GM12878 (cell line): ENCODE measurements around the gene DERA. TPM values are rescaled to one million over a fixed set of nuclear protein-coding genes. Genes with fewer than 3 reads are reported as not detected.
A peak's percentile ranks its signal among the peaks of the same experiment; 100 is the strongest.

Experiments
- ATAC-seq: fragments of 200-7000 bp; cut with Tn5 transposase; 3 replicates; pipeline ENCODE4 v1.9.1; 2020; ENCODE audit warnings: mild to moderate bottlenecking, moderate library complexity
- BruUV-seq: library from RNA; stranded (reverse); fragments of 400-500 nt; replicated peaks from 2 replicates; lab custom pipeline; 2021; lab: Mats Ljungman, UMichigan
- CTCF ChIA-PET: fragments of 300-600 bp; sonication (Branson Sonifier 250); formaldehyde crosslinking; extraction: SDS; loops from one replicate; lab custom pipeline; 2021; ENCODE audit warnings: inconsistent platforms; lab: Yijun Ruan, JAX
- POLR2A ChIA-PET: fragments of 350-600 bp; formaldehyde crosslinking; extraction: SDS; loops from one replicate; lab custom pipeline; 2021; ENCODE audit warnings: inconsistent platforms; lab: Charles Lee
- RAD21 ChIA-PET: fragments of 300-600 bp; sonication (Branson Sonifier 250); formaldehyde crosslinking; loops from one replicate; lab custom pipeline; 2023; ENCODE audit warnings: antibody characterized with exemption; ENCODE audit not compliant: unreplicated experiment; lab: Charles Lee
- SMC1A ChIA-PET: fragments of 300-600 bp; sonication (Branson Sonifier 250); formaldehyde crosslinking; loops from one replicate; lab custom pipeline; 2023; ENCODE audit not compliant: unreplicated experiment, uncharacterized antibody; lab: Charles Lee
- DNase-seq: peaks from one replicate; pipeline ENCODE4 v3.0.0-alpha.2; 2011; ENCODE audit warnings: low read depth, low spot score
- FAIRE-seq: peaks from 3 replicates; lab custom pipeline; 2011; peaks lifted over from hg19 to GRCh38; lab: Jason Lieb, UNC
- H2AFZ ChIP-seq: 2 replicates; pipeline ENCODE4 v1.6.0; 2011; ENCODE audit warnings: low read depth, low read length, control low read depth; ENCODE audit not compliant: control insufficient read depth
- H3K27ac ChIP-seq: 2 replicates; pipeline ENCODE4 v1.5.1; 2011; ENCODE audit warnings: control low read depth; ENCODE audit not compliant: control insufficient read depth, insufficient read depth
- H3K27me3 ChIP-seq, 2 experiments: replicated peaks in 1 of 2; 2 replicates each; pipeline versions ENCODE4 v1.6.0 to v1.6.1; 2011; ENCODE audit warnings: low read length in 1 of 2; ENCODE audit not compliant: control insufficient read depth in 2 of 2, insufficient read depth in 2 of 2
- H3K36me3 ChIP-seq, 2 experiments: 2 replicates each; pipeline ENCODE4 v1.5.1; 2011; ENCODE audit warnings: low read length in 1 of 2; ENCODE audit not compliant: control insufficient read depth in 2 of 2, insufficient read depth in 2 of 2
- H3K4me1 ChIP-seq: 2 replicates; pipeline ENCODE4 v1.6.1; 2011; ENCODE audit warnings: mild to moderate bottlenecking, low read length, moderate library complexity, mixed read lengths; ENCODE audit not compliant: control insufficient read depth, insufficient read depth
- H3K4me2 ChIP-seq: 2 replicates; pipeline ENCODE4 v1.6.0; 2011; ENCODE audit warnings: control low read depth; ENCODE audit not compliant: control insufficient read depth, insufficient read depth
- H3K4me3 ChIP-seq: fragments of 200-600 bp; sonication (generic); 2 replicates; pipeline ENCODE4 v1.5.1; 2016
- H3K79me2 ChIP-seq: 2 replicates; pipeline ENCODE4 v1.6.0; 2011; ENCODE audit warnings: low read length; ENCODE audit not compliant: control insufficient read depth, insufficient read depth
- H3K9ac ChIP-seq: 2 replicates; pipeline ENCODE4 v1.8.0; 2011; ENCODE audit warnings: low read length, control low read depth, mixed read lengths; ENCODE audit not compliant: control insufficient read depth, insufficient read depth
- H3K9me3 ChIP-seq: replicated peaks from 3 replicates; pipeline ENCODE4 v1.5.1; 2011; ENCODE audit warnings: mild to moderate bottlenecking, low read length; ENCODE audit not compliant: control insufficient read depth, insufficient read depth
- H4K20me1 ChIP-seq: 2 replicates; pipeline ENCODE4 v1.6.0; 2011; ENCODE audit not compliant: control insufficient read depth, insufficient read depth
- BCL3 ChIP-seq: IDR thresholded peaks from 2 replicates; pipeline ENCODE4 v1.6.1; 2011; ENCODE audit warnings: borderline replicate concordance, low read depth, mild to moderate bottlenecking, moderate library complexity, low read length; ENCODE audit not compliant: insufficient read depth, poor library complexity, severe bottlenecking
- CBX5 ChIP-seq: sonication (generic); IDR thresholded peaks from 2 replicates; pipeline ENCODE4 v1.6.1; 2016; ENCODE audit warnings: low read depth, moderate library complexity, mild to moderate bottlenecking, inconsistent platforms
- CTCF ChIP-seq, 3 experiments: IDR thresholded peaks in 2 of 3; conservative IDR thresholded peaks in 1 of 3; 2 replicates each; pipeline ENCODE4 v1.5.1; 2011; ENCODE audit warnings: low read depth in 3 of 3, low read length in 3 of 3, mild to moderate bottlenecking in 3 of 3, control low read depth in 2 of 3, moderate library complexity in 2 of 3, inconsistent platforms in 1 of 3, mixed read lengths in 1 of 3; ENCODE audit not compliant: control insufficient read depth in 2 of 3, insufficient read depth in 1 of 3; ENCODE audit errors: extremely low read depth in 1 of 3
- DPF2 ChIP-seq: fragments of 450-650 bp; IDR thresholded peaks from 2 replicates; pipeline ENCODE4 v1.6.1; 2017; ENCODE audit warnings: mild to moderate bottlenecking
- HDAC6 ChIP-seq: fragments of 200-600 bp; sonication (generic); IDR thresholded peaks from one replicate; pipeline ENCODE4 v1.8.0; 2017; ENCODE audit warnings: antibody characterized with exemption; ENCODE audit not compliant: unreplicated experiment
- NFXL1 ChIP-seq: fragments of 450-650 bp; IDR thresholded peaks from 2 replicates; pipeline ENCODE4 v1.6.1; 2017; ENCODE audit warnings: antibody characterized with exemption, mild to moderate bottlenecking, borderline replicate concordance
- PKNOX1 ChIP-seq: fragments of 450-650 bp; IDR thresholded peaks from 2 replicates; pipeline ENCODE4 v1.6.1; 2016; ENCODE audit warnings: mild to moderate bottlenecking
- RB1 ChIP-seq: fragments of 450-650 bp; formaldehyde crosslinking; IDR thresholded peaks from 2 replicates; pipeline ENCODE4 v1.6.1; 2017; ENCODE audit warnings: mild to moderate bottlenecking, borderline replicate concordance
- RCOR1 ChIP-seq: conservative IDR thresholded peaks from 2 replicates; pipeline ENCODE4 v1.6.1; 2012; ENCODE audit warnings: low read depth, low read length, improper control_type of control experiment
- RELA ChIP-seq: fragments of 450-650 bp; IDR thresholded peaks from 2 replicates; pipeline ENCODE4 v1.8.0; 2014; ENCODE audit warnings: borderline replicate concordance; ENCODE audit not compliant: partially characterized antibody
- STAT1 ChIP-seq: fragments of 450-650 bp; conservative IDR thresholded peaks from 2 replicates; pipeline ENCODE4 v1.6.1; 2014; ENCODE audit warnings: antibody characterized with exemption, mild to moderate bottlenecking
- STAT3 ChIP-seq: IDR thresholded peaks from 2 replicates; pipeline ENCODE4 v1.6.1; 2011; ENCODE audit warnings: low read depth, low read length, improper control_type of control experiment
- SUPT20H ChIP-seq: IDR thresholded peaks from 2 replicates; pipeline ENCODE4 v1.6.1; 2011; ENCODE audit warnings: low read depth, mild to moderate bottlenecking, low read length, moderate library complexity, borderline replicate concordance; ENCODE audit not compliant: control insufficient read depth
- WGBS: methylation state at CpG from one replicate; pipeline ENCODE4 v1.1.6; 2016; ENCODE audit warnings: low lambda C conversion rate; ENCODE audit not compliant: insufficient replicate concordance, insufficient coverage; ENCODE audit errors: missing lambda C conversion rate; 5-methylcytosine and 5-hydroxymethylcytosine counted together
- in situ Hi-C: fragments of 300-500 bp; cut with MboI; formaldehyde crosslinking; loops from 9 replicates; pipeline ENCODE4 v1.14.3; 2018; ENCODE audit warnings: mixed read lengths
- intact Hi-C: fragments of 100-400 bp; cut with micrococcal nuclease; formaldehyde crosslinking; loops from one replicate; pipeline ENCODE4 v1.14.2; 2022; ENCODE audit not compliant: unreplicated experiment
- polyA plus RNA-seq, 11 experiments: library from polyadenylated mRNA; depleted of rRNA in 4 of 11; unstranded in 6 of 11; stranded (reverse) in 5 of 11; fragments of >200 nt; fragmentation: Nextera tagmentation in 4 of 11; fragmentation: Illumina TruSeq in 1 of 11; extraction: Ambion mirVana in 4 of 11; extraction: Trizol in 1 of 11; gene quantifications; 1 replicate in 1 of 11; 2 replicates in 10 of 11; pipeline versions ENCODE4 v1.2.1 to v1.2.3, GENCODE V29; 2011 to 2016; ENCODE audit warnings: inconsistent platforms in 2 of 11, missing spikeins in 2 of 11, low read depth in 1 of 11
- total RNA-seq, 4 experiments: library from RNA; depleted of rRNA in 3 of 4; stranded (reverse); fragments of >200 nt in 3 of 4; fragmentation: Illumina TruSeq in 1 of 4; extraction: Trizol in 1 of 4; gene quantifications; 2 replicates each; pipeline versions ENCODE4 v1.2.1 to v1.2.3, GENCODE V29; 2013 to 2021
- TF ChIP-seq, protein P1 (sequence below): fragments of 450-650 bp; IDR thresholded peaks from 2 replicates; pipeline ENCODE4 v1.6.1; 2017; ENCODE audit warnings: mild to moderate bottlenecking

DERA gene
- total and polyA plus RNA-seq, 10 of the 15 experiments (the other 5 are each of a cell fraction or from before 2014, with no cell fraction given), result 34.9 to 97.1 (median 40.8) TPM

DNA sequence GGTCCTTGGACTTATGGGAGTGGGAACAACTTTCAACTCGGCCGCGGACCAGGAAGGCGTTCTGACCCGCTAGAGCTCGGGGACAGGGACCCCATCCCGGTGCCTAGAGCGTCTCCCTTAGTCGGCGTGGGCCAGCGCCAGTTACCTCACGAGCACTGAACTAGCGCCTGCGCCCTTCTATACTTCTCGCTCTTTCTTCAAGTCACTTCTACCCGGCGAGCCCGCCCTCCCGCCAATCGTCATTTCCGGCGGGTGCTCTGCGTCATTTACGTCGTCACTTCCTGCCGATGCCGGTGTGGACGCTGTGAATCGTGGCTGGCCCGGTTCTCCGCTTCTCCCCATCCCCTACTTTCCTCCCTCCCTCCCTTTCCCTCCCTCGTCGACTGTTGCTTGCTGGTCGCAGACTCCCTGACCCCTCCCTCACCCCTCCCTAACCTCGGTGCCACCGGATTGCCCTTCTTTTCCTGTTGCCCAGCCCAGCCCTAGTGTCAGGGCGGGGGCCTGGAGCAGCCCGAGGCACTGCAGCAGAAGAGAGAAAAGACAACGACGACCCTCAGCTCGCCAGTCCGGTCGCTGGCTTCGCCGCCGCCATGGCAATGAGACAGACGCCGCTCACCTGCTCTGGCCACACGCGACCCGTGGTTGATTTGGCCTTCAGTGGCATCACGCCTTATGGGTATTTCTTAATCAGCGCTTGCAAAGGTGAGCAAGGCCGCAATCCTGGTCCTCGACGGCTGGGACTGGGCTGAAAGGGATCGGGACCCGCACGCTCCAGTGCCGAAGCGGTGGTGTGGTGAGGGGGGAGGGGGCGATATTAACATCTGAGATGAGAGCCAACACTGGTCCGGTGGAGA lies 28.8 kb upstream of the DERA start, which contains the start of gene STRAP (continued):
- TF ChIP-seq, protein P1, sequence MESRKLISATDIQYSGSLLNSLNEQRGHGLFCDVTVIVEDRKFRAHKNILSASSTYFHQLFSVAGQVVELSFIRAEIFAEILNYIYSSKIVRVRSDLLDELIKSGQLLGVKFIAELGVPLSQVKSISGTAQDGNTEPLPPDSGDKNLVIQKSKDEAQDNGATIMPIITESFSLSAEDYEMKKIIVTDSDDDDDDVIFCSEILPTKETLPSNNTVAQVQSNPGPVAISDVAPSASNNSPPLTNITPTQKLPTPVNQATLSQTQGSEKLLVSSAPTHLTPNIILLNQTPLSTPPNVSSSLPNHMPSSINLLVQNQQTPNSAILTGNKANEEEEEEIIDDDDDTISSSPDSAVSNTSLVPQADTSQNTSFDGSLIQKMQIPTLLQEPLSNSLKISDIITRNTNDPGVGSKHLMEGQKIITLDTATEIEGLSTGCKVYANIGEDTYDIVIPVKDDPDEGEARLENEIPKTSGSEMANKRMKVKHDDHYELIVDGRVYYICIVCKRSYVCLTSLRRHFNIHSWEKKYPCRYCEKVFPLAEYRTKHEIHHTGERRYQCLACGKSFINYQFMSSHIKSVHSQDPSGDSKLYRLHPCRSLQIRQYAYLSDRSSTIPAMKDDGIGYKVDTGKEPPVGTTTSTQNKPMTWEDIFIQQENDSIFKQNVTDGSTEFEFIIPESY, result no peak
- TF ChIP-seq NFXL1 (no peak), STAT1 (no peak), CTCF (IDR thresholded peaks at IDR 0.05 in 2 of 3, conservative IDR thresholded peaks at IDR 0.05 in 1 of 3; ENCODE audit: control insufficient read depth in 2 of 3, extremely low read depth in 1 of 3, insufficient read depth in 1 of 3, low read depth in 3 of 3, low read length in 3 of 3) (no peak), RCOR1 (no peak)

GRCh38 chr12:15883536-15883935 lies 27.6 kb upstream of the DERA start:
- no peaks in the 10 kb centered on the region for H3K9me3 ChIP-seq
- no peaks in the 10 kb centered on the region; a peak in 2 of 4 replicates for H3K36me3 ChIP-seq
- H3K4me1 ChIP-seq, result peaks cover 4% of the 10 kb centered on the region; the same call in 1 of the 2 replicates
- H3K9ac ChIP-seq, result peak overlapping the region; percentile 88
- intact Hi-C loops, result loop anchor here (5.0 kb wide), 1 partner anchor 1111 kb away; a partner anchor contains a TSS
- no peak for FAIRE-seq
- H3K79me2 ChIP-seq, result peaks cover 60% of the 10 kb centered on the region
- H3K4me3 ChIP-seq, result peak overlapping the region; percentile 97
- H3K4me2 ChIP-seq, result peak overlapping the region; percentile 90
- ATAC-seq, result no peak
- no peaks in the 10 kb centered on the region for H3K27me3 ChIP-seq
- ChIA-PET SMC1A (interaction anchor here (0.7 to 3.3 kb wide), 10 partner anchors 15 to 607 kb away, joined by 3 to 21 read pairs (median 4); no protein-coding TSS in a partner anchor), POLR2A (interaction anchor here (0.6 to 2.8 kb wide), 7 partner anchors 11 to 309 kb away, joined by 3 to 11 read pairs (median 4); partner anchors contain the start of gene DERA), CTCF (interaction anchor here (0.9 to 1.6 kb wide), 11 partner anchors 14 to 352 kb away, joined by 3 to 5 read pairs (median 4); partner anchors contain the start of gene DERA), RAD21 (interaction anchor here (1.2 kb wide), 1 partner anchor 15 kb away, joined by 5 read pairs; no protein-coding TSS in a partner anchor)
- 30% methylated on average over 6 of the region's 6 CpGs for WGBS
- no peak overlapping the region for H2AFZ ChIP-seq
- no peak for DNase-seq
- BruUV-seq, result no TSS peak
- in situ Hi-C loops, result loop anchor here (25.0 kb wide), 1 partner anchor 1096 kb away; no protein-coding TSS in a partner anchor
- peak overlapping the region; percentile 90; the same call in 1 of the 2 replicates for H3K27ac ChIP-seq
- H4K20me1 ChIP-seq, result no peaks in the 10 kb centered on the region
- no peak for TF ChIP-seq HDAC6
- no peak for TF ChIP-seq DPF2
- no peak for TF ChIP-seq CBX5
- no peak for TF ChIP-seq PKNOX1
- no peak for TF ChIP-seq STAT3
- TF ChIP-seq RB1, result no peak
- no peak for TF ChIP-seq BCL3
- TF ChIP-seq SUPT20H, result no peak
- no peak for TF ChIP-seq RELA
